ENCODE measurements around the gene TOP3A. TPM values are rescaled to one million over a fixed set of nuclear protein-coding genes. Genes with fewer than 3 reads are reported as not detected.

The TOP3A gene
- total RNA-seq, 1 experiment from 2014 or later, result 56.1 TPM

- peak; percentile 87 for TF ChIP-seq SP1 (CRISPR knock-in tag; conservative IDR thresholded peaks at IDR 0.05)
- peak; percentile 11; the same call in 1 of the 2 replicates for TF ChIP-seq SMAD3 (CRISPR knock-in tag; IDR thresholded peaks at IDR 0.05; ENCODE audit: borderline replicate concordance)
- peak; percentile 90 for TF ChIP-seq NFYB (CRISPR knock-in tag; conservative IDR thresholded peaks at IDR 0.05; ENCODE audit: low read depth)
- TF ChIP-seq, protein P1, sequence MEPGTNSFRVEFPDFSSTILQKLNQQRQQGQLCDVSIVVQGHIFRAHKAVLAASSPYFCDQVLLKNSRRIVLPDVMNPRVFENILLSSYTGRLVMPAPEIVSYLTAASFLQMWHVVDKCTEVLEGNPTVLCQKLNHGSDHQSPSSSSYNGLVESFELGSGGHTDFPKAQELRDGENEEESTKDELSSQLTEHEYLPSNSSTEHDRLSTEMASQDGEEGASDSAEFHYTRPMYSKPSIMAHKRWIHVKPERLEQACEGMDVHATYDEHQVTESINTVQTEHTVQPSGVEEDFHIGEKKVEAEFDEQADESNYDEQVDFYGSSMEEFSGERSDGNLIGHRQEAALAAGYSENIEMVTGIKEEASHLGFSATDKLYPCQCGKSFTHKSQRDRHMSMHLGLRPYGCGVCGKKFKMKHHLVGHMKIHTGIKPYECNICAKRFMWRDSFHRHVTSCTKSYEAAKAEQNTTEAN (CRISPR knock-in tag; IDR thresholded peaks at IDR 0.05), result no peak
- no peak for TF ChIP-seq NFE2L1 (CRISPR knock-in tag; IDR thresholded peaks at IDR 0.05)
- no peak for TF ChIP-seq ATF6 (CRISPR knock-in tag; IDR thresholded peaks at IDR 0.05)
- TF ChIP-seq PRDM15 (CRISPR knock-in tag; IDR thresholded peaks at IDR 0.05), result peak; percentile 18; the same call in 1 of the 2 replicates
- no peak; the same call in 1 of the 2 replicates for TF ChIP-seq RELA (CRISPR knock-in tag; IDR thresholded peaks at IDR 0.05; ENCODE audit: borderline replicate concordance)
- TF ChIP-seq NR2C2 (CRISPR knock-in tag; IDR thresholded peaks at IDR 0.05), result no peak
- TF ChIP-seq FOXP4 (CRISPR knock-in tag; IDR thresholded peaks at IDR 0.05), result peak; percentile 21; the same call in 1 of the 2 replicates
- TF ChIP-seq FOXK1 (CRISPR knock-in tag; IDR thresholded peaks at IDR 0.05), result no peak; the same call in none of the 2 replicates
- peak; percentile 69 for TF ChIP-seq USF2 (CRISPR knock-in tag; IDR thresholded peaks at IDR 0.05)
Measured at GRCh38 chr17:18260332-18261145, 54.3 kb downstream of the TOP3A start, which contains the start of gene MIEF2 (continued).

DNA sequence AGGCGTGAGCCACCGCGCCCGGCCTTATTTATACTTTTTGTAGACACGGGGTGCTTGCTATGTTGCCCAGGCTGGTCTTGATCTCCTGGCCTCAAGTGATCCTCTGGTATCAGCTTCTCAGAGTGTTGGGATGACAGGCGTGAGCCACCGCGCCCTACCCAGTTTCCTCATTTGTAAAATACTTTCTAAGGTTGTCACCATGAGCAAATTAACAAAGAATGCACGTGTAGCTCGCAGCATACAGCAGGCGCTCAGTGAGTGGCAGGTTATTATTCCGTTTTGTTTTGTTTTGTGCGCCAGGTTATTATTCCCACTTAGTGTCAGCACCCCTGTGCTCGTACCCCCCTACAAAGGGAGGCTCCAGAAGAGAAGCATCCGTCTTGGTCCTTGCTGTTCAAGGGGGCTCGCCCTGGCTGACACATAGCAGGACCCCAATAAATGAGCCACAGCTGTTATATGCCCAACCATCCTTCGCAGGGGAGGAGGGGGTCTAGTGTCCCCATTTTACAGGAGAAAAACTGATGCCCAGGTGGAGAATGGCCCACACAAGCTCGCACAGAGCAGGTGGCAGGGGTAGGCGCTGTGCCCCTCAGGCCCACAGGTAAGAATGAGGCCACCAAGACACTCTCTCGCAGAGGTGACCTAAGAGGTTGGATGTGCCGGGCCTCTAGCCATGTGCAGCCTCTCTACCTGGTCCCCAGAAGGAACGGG, 55.0 kb downstream of the TOP3A start:
- no peak for TF ChIP-seq ZNF416 (CRISPR knock-in tag; IDR thresholded peaks at IDR 0.05)
- peak; percentile 77 for TF ChIP-seq GTF2I (CRISPR knock-in tag; conservative IDR thresholded peaks at IDR 0.05)
- Mint-ChIP-seq H3K27ac (peak overlapping the region; percentile 93), H3K36me3 (peaks cover 18% of the 10 kb centered on the region; the same call in 1 of the 2 replicates), H3K4me3 (peak overlapping the region; percentile 77), H3K9me3 (no peaks in the 10 kb centered on the region), H3K4me1 (peaks cover 29% of the 10 kb centered on the region), H3K27me3 (ENCODE audit: low read depth) (no peaks in the 10 kb centered on the region)
- ATAC-seq (no peak), DNase-seq (ENCODE audit: low spot score) (no peak)
- CTCF ChIA-PET, result interaction anchor here (0.6 to 1.5 kb wide), 5 partner anchors 11 to 42 kb away, joined by 3 to 5 read pairs (median 4); no protein-coding TSS in a partner anchor
- POLR2A ChIA-PET, result interaction anchor here (0.8 to 1.9 kb wide), 5 partner anchors 12 to 76 kb away, joined by 3 to 11 read pairs (median 4); partner anchors contain the start of gene ALKBH5

Data from WTC11 (cell line).